ENCODE measurements around the gene C4orf50.

C4orf50 gene

GRCh38 chr4:5933116-5933515 lies 85.1 kb downstream of the C4orf50 start:
- Histone ChIP-seq H3K9me2 (replicated peaks; ENCODE audit: insufficient read depth, low read length) (no peaks in the 10 kb centered on the region), H3K4me2 (ENCODE audit: low read depth, low read length, poor library complexity, severe bottlenecking) (no peak overlapping the region), H3K9ac (ENCODE audit: low read length) (no peak overlapping the region), H3K4me3 (ENCODE audit: insufficient read depth, low read length, poor library complexity, severe bottlenecking) (no peak overlapping the region), H3K27me3 (ENCODE audit: low read length) (no peaks in the 10 kb centered on the region), H3K9me3 (ENCODE audit: insufficient read depth, low read length) (no peaks in the 10 kb centered on the region), H3F3A (ENCODE audit: insufficient read depth) (no peaks in the 10 kb centered on the region), H3K27ac (ENCODE audit: low read depth, low read length) (no peak overlapping the region), H3K36me3 (ENCODE audit: low read length) (no peaks in the 10 kb centered on the region), H3K79me2 (ENCODE audit: insufficient read depth, low read length) (no peaks in the 10 kb centered on the region), H2AFZ (ENCODE audit: low read depth, low read length, severe bottlenecking) (no peak overlapping the region), H4K20me1 (ENCODE audit: low read depth, low read length) (no peaks in the 10 kb centered on the region)
- TF ChIP-seq, protein P1, sequence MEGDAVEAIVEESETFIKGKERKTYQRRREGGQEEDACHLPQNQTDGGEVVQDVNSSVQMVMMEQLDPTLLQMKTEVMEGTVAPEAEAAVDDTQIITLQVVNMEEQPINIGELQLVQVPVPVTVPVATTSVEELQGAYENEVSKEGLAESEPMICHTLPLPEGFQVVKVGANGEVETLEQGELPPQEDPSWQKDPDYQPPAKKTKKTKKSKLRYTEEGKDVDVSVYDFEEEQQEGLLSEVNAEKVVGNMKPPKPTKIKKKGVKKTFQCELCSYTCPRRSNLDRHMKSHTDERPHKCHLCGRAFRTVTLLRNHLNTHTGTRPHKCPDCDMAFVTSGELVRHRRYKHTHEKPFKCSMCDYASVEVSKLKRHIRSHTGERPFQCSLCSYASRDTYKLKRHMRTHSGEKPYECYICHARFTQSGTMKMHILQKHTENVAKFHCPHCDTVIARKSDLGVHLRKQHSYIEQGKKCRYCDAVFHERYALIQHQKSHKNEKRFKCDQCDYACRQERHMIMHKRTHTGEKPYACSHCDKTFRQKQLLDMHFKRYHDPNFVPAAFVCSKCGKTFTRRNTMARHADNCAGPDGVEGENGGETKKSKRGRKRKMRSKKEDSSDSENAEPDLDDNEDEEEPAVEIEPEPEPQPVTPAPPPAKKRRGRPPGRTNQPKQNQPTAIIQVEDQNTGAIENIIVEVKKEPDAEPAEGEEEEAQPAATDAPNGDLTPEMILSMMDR (IDR thresholded peaks at IDR 0.05; ENCODE audit: insufficient read depth, low read length, poor library complexity, severe bottlenecking) = no peak

DNA sequence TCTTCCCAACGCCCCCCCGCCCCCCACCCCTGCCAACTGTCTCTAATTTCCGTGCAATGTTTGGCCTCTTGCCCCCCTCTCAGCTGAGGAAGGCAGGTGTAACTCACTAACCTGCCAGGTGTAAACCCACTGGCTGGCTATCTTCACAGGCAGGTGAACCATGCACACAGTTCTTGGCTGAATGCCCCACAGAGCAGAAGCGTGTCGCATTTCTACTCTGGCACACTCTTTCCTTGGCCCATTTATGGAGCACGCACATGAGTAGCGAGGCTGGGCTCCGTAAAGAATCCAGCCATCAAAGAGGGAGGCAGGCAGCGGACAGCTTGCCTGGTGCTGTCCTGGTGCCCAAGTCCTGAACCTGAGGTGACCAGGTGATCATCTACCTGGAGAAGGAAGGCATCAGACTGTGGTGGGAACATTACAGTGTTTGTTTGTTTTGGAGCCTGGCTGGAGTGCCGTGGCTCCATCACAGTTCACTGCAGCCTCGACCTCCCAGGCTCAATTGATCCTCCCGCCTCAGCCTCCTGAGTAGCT lies 86.1 kb downstream of the C4orf50 start:
- Histone ChIP-seq H3K79me2 (ENCODE audit: insufficient read depth, low read length) (no peaks in the 10 kb centered on the region), H3K9ac (ENCODE audit: low read length) (no peak overlapping the region), H2AFZ (ENCODE audit: low read depth, low read length, severe bottlenecking) (no peak overlapping the region), H3F3A (ENCODE audit: insufficient read depth) (no peaks in the 10 kb centered on the region), H3K36me3 (ENCODE audit: low read length) (no peaks in the 10 kb centered on the region), H4K20me1 (ENCODE audit: low read depth, low read length) (no peaks in the 10 kb centered on the region), H3K4me3 (ENCODE audit: insufficient read depth, low read length, poor library complexity, severe bottlenecking) (no peak overlapping the region), H3K4me2 (ENCODE audit: low read depth, low read length, poor library complexity, severe bottlenecking) (no peak overlapping the region), H3K27me3 (ENCODE audit: low read length) (no peaks in the 10 kb centered on the region), H3K9me3 (ENCODE audit: insufficient read depth, low read length) (no peaks in the 10 kb centered on the region), H3K9me2 (replicated peaks; ENCODE audit: insufficient read depth, low read length) (no peaks in the 10 kb centered on the region), H3K27ac (ENCODE audit: low read depth, low read length) (no peak overlapping the region)
- TF ChIP-seq, protein P1 (IDR thresholded peaks at IDR 0.05; ENCODE audit: insufficient read depth, low read length, poor library complexity, severe bottlenecking) = no peak
- TF ChIP-seq EZH2phosphoT487 (conservative IDR thresholded peaks at IDR 0.05; ENCODE audit: low read length) = no peak

GRCh38 chr4:5931526-5931925 lies 86.7 kb downstream of the C4orf50 start:
- no peak for TF ChIP-seq EZH2phosphoT487 (conservative IDR thresholded peaks at IDR 0.05; ENCODE audit: low read length)
- TF ChIP-seq, protein P1 (IDR thresholded peaks at IDR 0.05; ENCODE audit: insufficient read depth, low read length, poor library complexity, severe bottlenecking) = no peak
- no peak overlapping the region for H3K27ac ChIP-seq (ENCODE audit: low read depth, low read length)
- no peak overlapping the region for H3K4me2 ChIP-seq (ENCODE audit: low read depth, low read length, poor library complexity, severe bottlenecking)
- H2AFZ ChIP-seq (ENCODE audit: low read depth, low read length, severe bottlenecking) = no peak overlapping the region
- H3K4me3 ChIP-seq (ENCODE audit: insufficient read depth, low read length, poor library complexity, severe bottlenecking) = no peak overlapping the region
- no peaks in the 10 kb centered on the region for H3K79me2 ChIP-seq (ENCODE audit: insufficient read depth, low read length)
- H3K9me2 ChIP-seq (replicated peaks; ENCODE audit: insufficient read depth, low read length) = no peaks in the 10 kb centered on the region
- no peaks in the 10 kb centered on the region for H3K9me3 ChIP-seq (ENCODE audit: insufficient read depth, low read length)
- H3K9ac ChIP-seq (ENCODE audit: low read length) = no peak overlapping the region
- H3F3A ChIP-seq (ENCODE audit: insufficient read depth) = no peaks in the 10 kb centered on the region
- no peaks in the 10 kb centered on the region for H3K36me3 ChIP-seq (ENCODE audit: low read length)
- H3K27me3 ChIP-seq (ENCODE audit: low read length) = no peaks in the 10 kb centered on the region
- no peaks in the 10 kb centered on the region for H4K20me1 ChIP-seq (ENCODE audit: low read depth, low read length)

Measured in SU-DHL-6 (cell line).